Measurements from ENCODE around the gene ZNF446. TPM values are rescaled to one million over a fixed set of nuclear protein-coding genes. Genes with fewer than 3 reads are reported as not detected.

ZNF446 gene
- total and polyA plus RNA-seq, 2 donors (not counting 1 experiment from before 2014, with no cell fraction given) = 15.0 to 18.9 TPM

- Histone ChIP-seq H4K20me1 (ENCODE audit: control insufficient read depth, insufficient read depth, low read length, poor library complexity, severe bottlenecking) (no peaks in the 10 kb centered on the region), H3K27me3 (replicated peaks in 1 of 4; ENCODE audit: control extremely low read depth in 1 of 4, control insufficient read depth in 3 of 4, insufficient read depth in 4 of 4, low read length in 3 of 4) (no peaks in the 10 kb centered on the region), H3K36me3 (replicated peaks in 1 of 2; ENCODE audit: control extremely low read depth in 1 of 2, control insufficient read depth in 1 of 2, extremely low read depth in 1 of 2, insufficient read depth in 2 of 2, low read length in 1 of 2) (peaks cover 4 to 13% of the 10 kb centered on the region in 2 experiments), H3K4me1 (ENCODE audit: control insufficient read depth in 2 of 2, insufficient read depth in 2 of 2, low read length in 2 of 2) (peaks cover 14 to 18% of the 10 kb centered on the region in 2 donors), H3K9ac (ENCODE audit: low read length) (peak overlapping the region; percentile 69), H3K9me3 (ENCODE audit: control extremely low read depth in 1 of 3, control insufficient read depth in 2 of 3, insufficient read depth in 1 of 3, low read length in 2 of 3) (no peaks in the 10 kb centered on the region), H3K27ac (ENCODE audit: low read length in 2 of 2) (peak overlapping the region; percentile 82 to 89), H3K4me2 (replicated peaks; ENCODE audit: low read depth, low read length, poor library complexity, severe bottlenecking) (peak overlapping the region; percentile 91), H3K79me2 (ENCODE audit: control insufficient read depth, insufficient read depth, low read length) (no peaks in the 10 kb centered on the region), H2AFZ (ENCODE audit: insufficient read depth, low read depth, low read length, poor library complexity, severe bottlenecking) (peak overlapping the region; percentile 78), H3K4me3 (ENCODE audit: control extremely low read depth in 1 of 5, extremely low read depth in 1 of 5, insufficient read depth in 1 of 5, low read depth in 2 of 5, low read length in 4 of 5) (peak overlapping the region; percentile 39 to 85 (median 70))
- no peak for TF ChIP-seq CTCF (IDR thresholded peaks at IDR 0.05)
- no peak for TF ChIP-seq EZH2 (IDR thresholded peaks at IDR 0.05; ENCODE audit: borderline replicate concordance, insufficient read depth, low read depth, low read length, poor library complexity, severe bottlenecking)
- 25% methylated on average over 25 of the region's 27 CpGs for WGBS (ENCODE audit: insufficient coverage)
- peaks cover 20% of the 10 kb centered on the region for H3K4me1 Mint-ChIP-seq
- H3K27me3 Mint-ChIP-seq = no peaks in the 10 kb centered on the region
- no peaks in the 10 kb centered on the region for H3K9me3 Mint-ChIP-seq (ENCODE audit: insufficient read depth)
- ChIA-PET POLR2A (interaction anchor here (1.1 to 1.3 kb wide), 3 partner anchors 21 to 45 kb away, joined by 3 to 4 read pairs (median 3); partner anchors contain the start of genes ZBTB45 and ZNF132), CTCF (interaction anchor here (0.6 to 1.3 kb wide), 2 partner anchors 93 to 193 kb away, joined by 4 to 5 read pairs; no protein-coding TSS in a partner anchor)
- H3K27ac Mint-ChIP-seq = peak overlapping the region; percentile 98
- peak overlapping the region; percentile 98 for H3K4me3 Mint-ChIP-seq
- DNase-seq = no peak
- no peak for ATAC-seq (ENCODE audit: low read depth)
- intact Hi-C loops (cut with micrococcal nuclease) = loop anchor here (1.0 to 5.0 kb wide), 8 partner anchors 24 to 113 kb away; partner anchors contain the start of genes MZF1, TRIM28, ZNF324B and ZNF497
Observed at GRCh38 chr19:58474997-58475713, 997 bp upstream of the ZNF446 start.
